GM20000 (cell line): ENCODE data around the gene ID3.

ENCODE experiments used
- DNase-seq: peaks from one replicate; pipeline ENCODE4 v3.0.0; 2012; ENCODE audit warnings: low spot score
- CTCF ChIP-seq: IDR thresholded peaks from 2 replicates; pipeline ENCODE4 v1.5.1; 2012; ENCODE audit warnings: mild to moderate bottlenecking, control low read depth; ENCODE audit errors: extremely low read depth, missing control alignments

The ID3 gene

DNA sequence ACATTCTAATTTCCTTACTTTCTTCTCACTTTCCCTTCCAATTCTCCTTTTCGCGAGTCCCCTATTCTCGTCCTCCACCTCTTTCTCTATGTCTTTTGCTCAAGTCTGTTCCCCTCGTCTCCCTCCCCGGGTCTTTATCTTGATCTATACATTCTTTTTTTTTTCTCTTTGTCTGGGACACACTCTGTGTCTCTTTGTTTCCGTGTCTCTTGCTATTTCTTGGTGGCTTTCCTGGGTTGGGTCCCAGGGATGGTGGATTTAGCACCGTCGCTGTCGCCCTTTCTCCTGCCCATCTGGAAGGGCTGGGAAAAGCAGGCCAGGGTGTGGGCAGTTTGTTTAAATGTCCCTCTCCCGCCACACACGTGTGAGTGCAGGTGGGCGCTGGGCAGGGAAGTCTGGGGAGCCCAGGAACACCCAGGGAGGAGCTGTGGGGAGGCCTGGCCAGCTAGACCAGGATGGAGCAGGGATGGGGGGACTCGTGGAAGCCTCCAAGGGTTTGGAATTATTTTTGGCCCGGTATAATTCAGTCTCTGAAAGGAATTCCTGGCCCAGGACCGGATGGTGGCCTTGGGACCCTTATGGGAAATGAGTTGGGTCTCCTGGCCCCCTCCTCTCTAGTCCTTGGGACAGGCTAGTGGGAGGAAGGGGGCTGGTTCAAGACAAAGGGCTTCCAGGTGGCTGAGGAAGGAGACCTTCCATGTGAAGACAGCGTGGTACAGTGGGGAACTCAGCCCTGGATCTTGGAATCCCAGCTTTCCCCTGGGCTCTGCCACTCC is 9.5 kb upstream of the ID3 start:
- TF ChIP-seq CTCF = no peak
- no peak for DNase-seq

DNA sequence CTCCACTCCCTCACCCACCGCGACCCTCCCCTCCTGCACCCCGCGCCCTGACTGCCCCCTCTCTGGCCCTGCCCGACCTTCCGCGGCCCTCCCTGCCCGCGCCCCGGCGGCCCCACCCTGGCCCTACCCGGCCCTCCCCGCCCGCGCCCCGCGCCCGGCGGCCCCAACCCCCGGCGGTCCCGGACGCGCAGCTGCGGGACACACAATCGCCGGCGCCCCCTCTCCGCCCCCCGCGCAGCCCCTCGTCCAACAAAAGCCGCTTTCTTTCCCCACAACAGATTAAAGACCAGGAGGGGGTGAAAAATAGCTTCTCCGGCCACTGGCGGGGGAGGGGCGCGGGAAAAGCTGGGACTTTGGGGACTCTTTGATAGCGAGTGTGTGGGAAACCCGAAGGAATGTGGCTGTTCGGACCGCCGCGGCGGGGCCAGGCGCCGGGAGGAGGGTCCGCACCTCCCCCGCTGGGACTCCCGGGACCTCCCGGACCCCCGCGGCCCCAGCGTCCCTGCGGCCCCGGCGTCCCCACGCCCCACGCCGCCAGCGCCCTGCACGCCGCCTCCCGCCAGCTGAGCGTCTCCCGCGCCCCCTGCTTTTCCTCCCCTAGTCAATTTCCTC is 8.8 kb upstream of the ID3 start:
- DNase-seq = no peak
- TF ChIP-seq CTCF = no peak

- TF ChIP-seq CTCF = no peak
Observed at GRCh38 chr1:23567629-23567995, 8.3 kb upstream of the ID3 start.

GRCh38 chr1:23566304-23566703 is 7.0 kb upstream of the ID3 start:
- DNase-seq = no peak
- no peak for TF ChIP-seq CTCF

More at GRCh38 chr1:23567629-23567995, 8.3 kb upstream of the ID3 start:
- DNase-seq = no peak

- DNase-seq = no peak
- no peak for TF ChIP-seq CTCF
Observed at GRCh38 chr1:23565776-23566175, 6.5 kb upstream of the ID3 start.

DNA sequence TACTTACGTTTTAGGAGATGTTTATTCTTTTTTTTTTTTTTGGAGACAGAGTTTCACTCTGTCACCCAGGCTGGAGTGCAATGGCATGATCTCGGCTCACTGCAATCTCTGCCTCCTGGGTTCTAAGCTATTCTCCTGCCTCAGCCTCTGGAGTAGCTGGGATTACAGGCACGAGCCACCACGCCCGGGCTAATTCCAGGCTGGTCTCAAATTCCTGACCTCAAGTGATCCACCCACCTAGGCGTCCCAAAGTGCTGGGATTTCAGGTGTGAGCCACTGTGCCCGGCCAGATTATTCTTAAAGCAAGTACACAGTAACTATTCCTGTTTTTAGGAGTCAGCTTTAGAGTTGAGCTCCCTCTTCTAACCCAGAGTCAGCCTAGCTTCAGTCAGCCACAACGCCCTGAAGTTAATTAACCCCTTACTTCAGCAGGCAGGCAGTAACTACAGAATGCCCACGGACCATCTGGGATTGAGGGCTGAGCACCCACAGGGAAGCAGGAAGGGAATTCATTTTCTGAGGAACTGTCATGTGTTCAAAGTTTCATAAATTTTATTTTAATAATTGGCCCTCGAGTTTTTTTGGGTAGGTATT is 5.3 kb upstream of the ID3 start:
- DNase-seq = no peak
- TF ChIP-seq CTCF = no peak

GRCh38 chr1:23563755-23564374 is 4.6 kb upstream of the ID3 start:
- no peak for DNase-seq
- no peak for TF ChIP-seq CTCF
